Right atrium auricular region (tissue), 2 donors: ENCODE data around the gene FITM2. TPM values are rescaled to one million over a fixed set of nuclear protein-coding genes. Genes with fewer than 3 reads are reported as not detected.

Experiments used
- DNase-seq: peaks from one replicate; pipeline ENCODE4 v3.0.0-alpha.2; 2019; ENCODE audit warnings: low spot score
- H3K27ac ChIP-seq, 2 donors: fragments of 200-600 bp; sonication (generic); 1 replicate in 1 of 2; 2 replicates in 1 of 2; pipeline ENCODE4 v1.5.1; 2016 to 2019
- H3K27me3 ChIP-seq, 2 donors: fragments of 200-600 bp; sonication (generic); one replicate each; pipeline versions ENCODE4 v1.5.1 to v1.6.0; 2017 to 2019
- H3K36me3 ChIP-seq: fragments of 200-600 bp; sonication (generic); one replicate; pipeline ENCODE4 v1.5.1; 2016
- H3K4me1 ChIP-seq, 2 donors: fragments of 200-600 bp; sonication (generic); one replicate each; pipeline versions ENCODE4 v1.5.1 to v1.6.0; 2017 to 2019
- H3K4me3 ChIP-seq, 2 donors: fragments of 200-600 bp; sonication (generic); 1 replicate in 1 of 2; 2 replicates in 1 of 2; pipeline ENCODE4 v1.5.1; 2017 to 2019; ENCODE audit warnings: mild to moderate bottlenecking in 1 of 2, moderate library complexity in 1 of 2
- H3K9me3 ChIP-seq, 2 donors: fragments of 200-600 bp; sonication (generic); one replicate each; pipeline ENCODE4 v1.5.1; 2019
- CTCF ChIP-seq, 2 donors: fragments of 200-600 bp; sonication (generic); IDR thresholded peaks; one replicate each; pipeline ENCODE4 v1.5.1; 2019; ENCODE audit warnings: antibody characterized with exemption in 2 of 2
- total RNA-seq, 2 donors: library from RNA; depleted of rRNA; stranded (reverse); fragments of >200 nt; gene quantifications; one replicate each; pipeline ENCODE4 v1.1.0, GENCODE V29; 2016

The FITM2 gene
- total RNA-seq, 2 donors from 2014 or later: 87.1 to 143 TPM

GRCh38 chr20:44287272-44288097 is 23.5 kb downstream of the FITM2 start:
- DNase-seq: no peak

GRCh38 chr20:44284032-44284431 is 27.0 kb downstream of the FITM2 start:
- Histone ChIP-seq H3K4me3 (no peak overlapping the region), H3K4me1 (peaks cover 0 to 22% of the 10 kb centered on the region in 2 donors), H3K36me3 (no peaks in the 10 kb centered on the region), H3K9me3 (no peaks in the 10 kb centered on the region), H3K27me3 (no peaks in the 10 kb centered on the region), H3K27ac (no peak overlapping the region)
- no peak for TF ChIP-seq CTCF (IDR thresholded peaks at IDR 0.05)
- DNase-seq: no peak

More at GRCh38 chr20:44287272-44288097, 23.5 kb downstream of the FITM2 start:
- H3K4me1 ChIP-seq: peaks cover 0 to 13% of the 10 kb centered on the region in 2 donors
- H3K4me3 ChIP-seq: no peak overlapping the region
- no peaks in the 10 kb centered on the region for H3K36me3 ChIP-seq
- H3K27me3 ChIP-seq: no peaks in the 10 kb centered on the region
- H3K9me3 ChIP-seq: no peaks in the 10 kb centered on the region
- peak overlapping the region; percentile 42 to 46 for H3K27ac ChIP-seq
- no peak for TF ChIP-seq CTCF (IDR thresholded peaks at IDR 0.05)

- Histone ChIP-seq H3K4me1 (peaks cover 0 to 16% of the 10 kb centered on the region in 2 donors), H3K27ac (no peak overlapping the region), H3K27me3 (no peaks in the 10 kb centered on the region), H3K9me3 (no peaks in the 10 kb centered on the region), H3K4me3 (no peak overlapping the region), H3K36me3 (no peaks in the 10 kb centered on the region)
- no peak for TF ChIP-seq CTCF (IDR thresholded peaks at IDR 0.05)
- DNase-seq: no peak
Observed at GRCh38 chr20:44282192-44282591, 28.8 kb downstream of the FITM2 start.

- Histone ChIP-seq H3K9me3 (no peaks in the 10 kb centered on the region), H3K36me3 (no peaks in the 10 kb centered on the region), H3K27ac (no peak overlapping the region), H3K27me3 (no peaks in the 10 kb centered on the region), H3K4me3 (no peak overlapping the region), H3K4me1 (peaks cover 0 to 15% of the 10 kb centered on the region in 2 donors)
- no peak for TF ChIP-seq CTCF (IDR thresholded peaks at IDR 0.05)
- no peak for DNase-seq
Observed at GRCh38 chr20:44280387-44280786, 30.6 kb downstream of the FITM2 start.

GRCh38 chr20:44279228-44279627 is 31.8 kb downstream of the FITM2 start:
- H3K27me3 ChIP-seq: no peaks in the 10 kb centered on the region
- no peak for DNase-seq
- H3K36me3 ChIP-seq: no peaks in the 10 kb centered on the region
- no peak overlapping the region for H3K4me3 ChIP-seq
- no peak for TF ChIP-seq CTCF (IDR thresholded peaks at IDR 0.05)
- peak overlapping the region in 1 of 2 donors; percentile 13 for H3K27ac ChIP-seq
- H3K4me1 ChIP-seq: peaks cover 0 to 15% of the 10 kb centered on the region in 2 donors
- H3K9me3 ChIP-seq: no peaks in the 10 kb centered on the region
